ENCODE results near the gene HECA.

The HECA gene

GRCh38 chr6:139161169-139161568, 26.3 kb downstream of the HECA start:
- peak; percentile 97 for DNase-seq (ENCODE audit: low spot score)

GRCh38 chr6:139161817-139162284, 27.0 kb downstream of the HECA start:
- no peak for DNase-seq (ENCODE audit: low spot score)

- no peak for DNase-seq (ENCODE audit: low spot score)
These were observed 29.1 kb downstream of the HECA start for GRCh38 chr6:139164001-139164400.

GRCh38 chr6:139165324-139165723, 30.4 kb downstream of the HECA start:
- DNase-seq (ENCODE audit: low spot score), result no peak

- no peak for DNase-seq (ENCODE audit: low spot score)
These were observed 31.5 kb downstream of the HECA start for GRCh38 chr6:139166238-139166955.

- no peak for DNase-seq (ENCODE audit: low spot score)
These were observed 32.1 kb downstream of the HECA start for GRCh38 chr6:139166956-139167313.

- no peak for DNase-seq (ENCODE audit: low spot score)
These were observed 37.3 kb downstream of the HECA start for GRCh38 chr6:139172151-139172550.

GRCh38 chr6:139172567-139172966, 37.7 kb downstream of the HECA start:
- no peak for DNase-seq (ENCODE audit: low spot score)

GRCh38 chr6:139173172-139173571, 38.3 kb downstream of the HECA start:
- DNase-seq (ENCODE audit: low spot score), result peak; percentile 18

- no peak for DNase-seq (ENCODE audit: low spot score)
These were observed 38.9 kb downstream of the HECA start for GRCh38 chr6:139173822-139174221.

GRCh38 chr6:139174961-139175360, 40.1 kb downstream of the HECA start:
- no peak for DNase-seq (ENCODE audit: low spot score)

GRCh38 chr6:139175389-139175948, 40.6 kb downstream of the HECA start:
- no peak for DNase-seq (ENCODE audit: low spot score)

- DNase-seq (ENCODE audit: low spot score), result no peak
These were observed 46.4 kb downstream of the HECA start for GRCh38 chr6:139181236-139181635.

- DNase-seq (ENCODE audit: low spot score), result no peak
These were observed 49.2 kb downstream of the HECA start for GRCh38 chr6:139184047-139184446.

- no peak for DNase-seq (ENCODE audit: low spot score)
These were observed 49.6 kb downstream of the HECA start for GRCh38 chr6:139184459-139184858.

- no peak for DNase-seq (ENCODE audit: low spot score)
These were observed 51.4 kb downstream of the HECA start for GRCh38 chr6:139186242-139186641.

- DNase-seq (ENCODE audit: low spot score), result no peak
These were observed 51.8 kb downstream of the HECA start for GRCh38 chr6:139186692-139187091.

GRCh38 chr6:139187489-139187888, 52.6 kb downstream of the HECA start:
- no peak for DNase-seq (ENCODE audit: low spot score)

GRCh38 chr6:139189665-139190064, 54.8 kb downstream of the HECA start:
- DNase-seq (ENCODE audit: low spot score), result no peak

- DNase-seq (ENCODE audit: low spot score), result no peak
These were observed 59.9 kb downstream of the HECA start for GRCh38 chr6:139194740-139195139.

GRCh38 chr6:139198529-139199288, 63.8 kb downstream of the HECA start:
- DNase-seq (ENCODE audit: low spot score), result no peak

- DNase-seq (ENCODE audit: low spot score), result no peak
These were observed 66.5 kb downstream of the HECA start for GRCh38 chr6:139201378-139201777.

- DNase-seq (ENCODE audit: low spot score), result no peak
These were observed 70.1 kb downstream of the HECA start for GRCh38 chr6:139204978-139205377.
